ENCODE results near the gene PLCG2. TPM values are rescaled to one million over a fixed set of nuclear protein-coding genes. Genes with fewer than 3 reads are reported as not detected.

Gene PLCG2
- total RNA-seq, 1 experiment from 2014 or later = 6.0 TPM

DNA sequence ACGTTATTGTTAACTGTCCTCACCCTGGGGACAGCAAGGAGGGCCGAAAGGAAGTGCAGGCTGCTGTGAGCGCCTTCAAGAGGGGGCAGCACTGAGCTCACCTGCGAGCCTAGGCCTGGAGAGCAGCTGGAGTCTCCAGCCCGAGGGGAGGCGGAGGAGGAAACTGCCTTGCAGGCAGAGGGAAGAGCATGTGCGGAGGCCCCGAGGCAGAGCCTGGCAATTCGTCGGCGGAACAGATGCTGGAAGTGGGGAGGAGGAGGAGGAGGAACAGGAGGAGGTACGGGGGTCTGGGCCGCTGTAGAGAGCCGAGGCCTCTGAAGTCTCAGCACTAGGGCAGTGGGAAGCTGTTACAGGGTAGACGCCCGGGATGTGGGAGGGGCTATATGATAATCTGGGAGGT lies 49.6 kb upstream of the PLCG2 start:
- Histone ChIP-seq H3K18ac (ENCODE audit: insufficient read length, low read depth, low read length) (no peak overlapping the region), H4K91ac (ENCODE audit: insufficient read length, low read depth, low read length) (no peak overlapping the region), H3K23ac (ENCODE audit: insufficient read length, low read depth, low read length) (no peak overlapping the region), H3K79me1 (ENCODE audit: insufficient read depth, low read depth, low read length, poor library complexity, severe bottlenecking) (no peaks in the 10 kb centered on the region), H2BK20ac (ENCODE audit: low read depth, low read length, poor library complexity, severe bottlenecking) (no peak overlapping the region), H3K23me2 (ENCODE audit: insufficient read length, low read depth, low read length, poor library complexity, severe bottlenecking) (peaks cover 3% of the 10 kb centered on the region), H3K79me2 (ENCODE audit: insufficient read depth, low read length) (no peaks in the 10 kb centered on the region), H3K56ac (ENCODE audit: insufficient read length, low read depth, low read length) (no peak overlapping the region), H3T11ph (ENCODE audit: low read length) (no peak overlapping the region), H3K9me3 (ENCODE audit: control insufficient read depth, low read depth, low read length) (no peaks in the 10 kb centered on the region), H2BK15ac (ENCODE audit: low read depth, low read length) (no peak overlapping the region), H2BK12ac (ENCODE audit: insufficient read length, low read depth, low read length) (no peak overlapping the region), H3K27me3 (ENCODE audit: insufficient read depth, low read length) (no peaks in the 10 kb centered on the region), H3K27ac (ENCODE audit: insufficient read length, low read depth, low read length) (no peak overlapping the region), H2BK5ac (ENCODE audit: insufficient read length, low read length) (no peak overlapping the region), H3K9ac (ENCODE audit: extremely low read depth, insufficient read length, low read length) (no peak overlapping the region), H4K8ac (replicated peaks; ENCODE audit: insufficient read length, low read depth, low read length) (no peak overlapping the region), H4K5ac (ENCODE audit: insufficient read length, low read depth, low read length) (no peak overlapping the region), H3K4me1 (ENCODE audit: insufficient read depth, low read length) (no peaks in the 10 kb centered on the region; the same call in 1 of the 2 replicates), H2AFZ (ENCODE audit: low read length) (no peak overlapping the region), H2AK5ac (ENCODE audit: insufficient read length, low read length) (no peak overlapping the region), H4K20me1 (ENCODE audit: control insufficient read depth, insufficient read depth, insufficient read length) (no peaks in the 10 kb centered on the region), H3K4me2 (ENCODE audit: insufficient read depth, insufficient read length, low read length) (no peak overlapping the region), H3K14ac (ENCODE audit: insufficient read depth, low read length) (0 out of 2 replicates have a peak overlapping the region, but pooled peaks have one; percentile 3), H3K4ac (ENCODE audit: low read depth, low read length) (no peak overlapping the region), H2BK120ac (ENCODE audit: low read depth, low read length, poor library complexity, severe bottlenecking) (no peak overlapping the region)
- Mint-ChIP-seq H3K36me3 (ENCODE audit: insufficient read depth in 1 of 3, low read depth in 3 of 3) (no peaks in the 10 kb centered on the region), H3K9me3 (peaks cover 0 to 4% of the 10 kb centered on the region in 2 experiments; a peak in 2 of 5 replicates), H3K4me3 (peak overlapping the region; percentile 43 to 70), H3K4me1 (peaks cover 26 to 41% of the 10 kb centered on the region in 2 experiments), H3K27ac (peak overlapping the region; percentile 84 to 95 (median 91)), H3K27me3 (ENCODE audit: low read depth) (peaks cover 4% of the 10 kb centered on the region)
- DNase-seq = peak; percentile 96
- no CpG with 5 or more reads among the region's 16 CpGs for WGBS (ENCODE audit: extremely low coverage, insufficient read length, low lambda C conversion rate)
- TF ChIP-seq, protein P1, sequence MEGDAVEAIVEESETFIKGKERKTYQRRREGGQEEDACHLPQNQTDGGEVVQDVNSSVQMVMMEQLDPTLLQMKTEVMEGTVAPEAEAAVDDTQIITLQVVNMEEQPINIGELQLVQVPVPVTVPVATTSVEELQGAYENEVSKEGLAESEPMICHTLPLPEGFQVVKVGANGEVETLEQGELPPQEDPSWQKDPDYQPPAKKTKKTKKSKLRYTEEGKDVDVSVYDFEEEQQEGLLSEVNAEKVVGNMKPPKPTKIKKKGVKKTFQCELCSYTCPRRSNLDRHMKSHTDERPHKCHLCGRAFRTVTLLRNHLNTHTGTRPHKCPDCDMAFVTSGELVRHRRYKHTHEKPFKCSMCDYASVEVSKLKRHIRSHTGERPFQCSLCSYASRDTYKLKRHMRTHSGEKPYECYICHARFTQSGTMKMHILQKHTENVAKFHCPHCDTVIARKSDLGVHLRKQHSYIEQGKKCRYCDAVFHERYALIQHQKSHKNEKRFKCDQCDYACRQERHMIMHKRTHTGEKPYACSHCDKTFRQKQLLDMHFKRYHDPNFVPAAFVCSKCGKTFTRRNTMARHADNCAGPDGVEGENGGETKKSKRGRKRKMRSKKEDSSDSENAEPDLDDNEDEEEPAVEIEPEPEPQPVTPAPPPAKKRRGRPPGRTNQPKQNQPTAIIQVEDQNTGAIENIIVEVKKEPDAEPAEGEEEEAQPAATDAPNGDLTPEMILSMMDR (conservative IDR thresholded peaks at IDR 0.05) = peak; percentile 67
